Pancreas (tissue), 10 donors: ENCODE measurements around the gene TMTC2. TPM values are rescaled to one million over a fixed set of nuclear protein-coding genes. Genes with fewer than 3 reads are reported as not detected.

Experiments
- ATAC-seq, 4 donors: fragments of 200-7000 bp; cut with Tn5 transposase; one replicate each; pipeline versions ENCODE4 v1.8.0 to v1.9.1; 2020; ENCODE audit warnings: mild to moderate bottlenecking in 4 of 4, moderate library complexity in 4 of 4
- DNase-seq, 6 donors: peaks; one replicate each; pipeline ENCODE4 v3.0.0-alpha.2; 2020
- FAIRE-seq: peaks from 2 replicates; lab custom pipeline; 2012; peaks lifted over from hg19 to GRCh38; lab: Jason Lieb, UNC
- H3K27ac ChIP-seq, 4 donors: fragments of 200-600 bp; sonication (generic); 1 replicate in 3 of 4; 2 replicates in 1 of 4; pipeline versions ENCODE4 v1.5.0 to v1.8.0; 2020
- H3K27me3 ChIP-seq, 4 donors: fragments of 200-600 bp; one replicate each; pipeline ENCODE4 v1.8.0; 2021
- H3K36me3 ChIP-seq, 3 donors: fragments of 200-600 bp; sonication (generic) in 1 of 3; one replicate each; pipeline versions ENCODE4 v1.5.0 to v1.8.0; 2020 to 2021
- H3K4me1 ChIP-seq, 3 donors: fragments of 200-600 bp; one replicate each; pipeline ENCODE4 v1.8.0; 2021
- H3K4me3 ChIP-seq, 4 donors: fragments of 200-600 bp; sonication (generic) in 2 of 4; one replicate each; pipeline versions ENCODE4 v1.5.0 to v1.8.0; 2020 to 2021
- H3K9me3 ChIP-seq, 4 donors: fragments of 200-600 bp; one replicate each; pipeline ENCODE4 v1.8.0; 2021
- intact Hi-C, 3 donors: fragments of 100-400 bp; cut with DNase I; formaldehyde crosslinking; loops; one replicate each; pipeline versions ENCODE4 v1.11.1 to v1.14.2; 2022
- polyA plus RNA-seq, 2 donors: library from polyadenylated mRNA; stranded (reverse); fragments of 200-250 nt; gene quantifications; one replicate each; pipeline ENCODE4 v1.2.3, GENCODE V29; 2013
- total RNA-seq, 6 donors: library from RNA; stranded (reverse); fragmentation: NEBNext Ultra II Directional in 4 of 6; extraction: Animal tissue kit (Norgen Biotek cat#: 25700) in 4 of 6; gene quantifications; one replicate each; pipeline versions ENCODE4 v1.2.1 to v1.2.4, GENCODE V29; 2021 to 2023
- TF ChIP-seq, protein P1 (sequence below), 4 donors: fragments of 200-600 bp; sonication (generic) in 3 of 4; IDR thresholded peaks; one replicate each; pipeline versions ENCODE4 v1.5.0 to v1.8.0; 2021; ENCODE audit warnings: antibody characterized with exemption in 4 of 4
- donor health status: healthy with polysubstance abuse.
- donor health status: DM: no; HTN: no; CAD: no; lungs with moderate emphysema.
- donor health status: DM: no; HTN: no; CAD: no.
- donor health status: control.
- donor health status: control.
- donor health status: Bipolar disorder and iron deficiency.
- donor health status: DM: yes; HTN: yes; CAD: no.
- donor health status: DM: no; HTN: no; CAD: no.
- donor health status: DM: no; HTN: no; CAD: no.
- donor health status: DM: yes; HTN: yes; CAD: no.

The TMTC2 gene
- total and polyA plus RNA-seq, 8 donors: 5.3 to 14.4 (median 6.4) TPM

- H3K27me3 ChIP-seq: no peaks in the 10 kb centered on the region
- peaks cover 6 to 11% (median 8%) of the 10 kb centered on the region in 3 donors for H3K4me1 ChIP-seq
- H3K4me3 ChIP-seq: no peak overlapping the region
- H3K9me3 ChIP-seq: no peaks in the 10 kb centered on the region
- DNase-seq: no peak
- ATAC-seq: no peak
- intact Hi-C loops: no loop called here
- no peak overlapping the region for H3K27ac ChIP-seq
- FAIRE-seq: no peak
- H3K36me3 ChIP-seq: no peaks in the 10 kb centered on the region
- TF ChIP-seq, protein P1, sequence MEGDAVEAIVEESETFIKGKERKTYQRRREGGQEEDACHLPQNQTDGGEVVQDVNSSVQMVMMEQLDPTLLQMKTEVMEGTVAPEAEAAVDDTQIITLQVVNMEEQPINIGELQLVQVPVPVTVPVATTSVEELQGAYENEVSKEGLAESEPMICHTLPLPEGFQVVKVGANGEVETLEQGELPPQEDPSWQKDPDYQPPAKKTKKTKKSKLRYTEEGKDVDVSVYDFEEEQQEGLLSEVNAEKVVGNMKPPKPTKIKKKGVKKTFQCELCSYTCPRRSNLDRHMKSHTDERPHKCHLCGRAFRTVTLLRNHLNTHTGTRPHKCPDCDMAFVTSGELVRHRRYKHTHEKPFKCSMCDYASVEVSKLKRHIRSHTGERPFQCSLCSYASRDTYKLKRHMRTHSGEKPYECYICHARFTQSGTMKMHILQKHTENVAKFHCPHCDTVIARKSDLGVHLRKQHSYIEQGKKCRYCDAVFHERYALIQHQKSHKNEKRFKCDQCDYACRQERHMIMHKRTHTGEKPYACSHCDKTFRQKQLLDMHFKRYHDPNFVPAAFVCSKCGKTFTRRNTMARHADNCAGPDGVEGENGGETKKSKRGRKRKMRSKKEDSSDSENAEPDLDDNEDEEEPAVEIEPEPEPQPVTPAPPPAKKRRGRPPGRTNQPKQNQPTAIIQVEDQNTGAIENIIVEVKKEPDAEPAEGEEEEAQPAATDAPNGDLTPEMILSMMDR (IDR thresholded peaks at IDR 0.05): no peak
These were observed 496.4 kb downstream of the TMTC2 start for GRCh38 chr12:83183132-83183531.
